PC-3 (cell line): ENCODE measurements around the gene CHRM4. TPM values are rescaled to one million over a fixed set of nuclear protein-coding genes. Genes with fewer than 3 reads are reported as not detected.

Source experiments
- ATAC-seq: fragments of 200-7000 bp; cut with Tn5 transposase; 2 replicates; pipeline ENCODE4 v1.9.1; 2020; ENCODE audit warnings: mild to moderate bottlenecking, moderate library complexity
- BruUV-seq: library from RNA; stranded (reverse); fragments of 400-500 nt; replicated peaks from 2 replicates; lab custom pipeline; 2021; lab: Mats Ljungman, UMichigan
- CTCF ChIA-PET: fragments of 300-600 bp; sonication (Branson Sonifier 250); formaldehyde crosslinking; loops from one replicate; lab custom pipeline; 2022; ENCODE audit warnings: antibody characterized with exemption; lab: Charles Lee
- POLR2A ChIA-PET: fragments of 300-600 bp; sonication (Branson Sonifier 250); formaldehyde crosslinking; loops from one replicate; lab custom pipeline; 2022; ENCODE audit warnings: antibody characterized with exemption; ENCODE audit not compliant: unreplicated experiment; lab: Charles Lee
- DNase-seq: peaks from one replicate; pipeline ENCODE4 v3.0.0-alpha.2; 2015
- H2AFZ ChIP-seq: fragments of 300-600 bp; sonication (generic); 2 replicates; pipeline ENCODE4 v1.6.0; 2016; ENCODE audit warnings: antibody characterized with exemption, low read length
- H3F3A ChIP-seq: fragments of 300-600 bp; sonication (generic); one replicate; pipeline ENCODE4 v1.6.0; 2017; ENCODE audit warnings: antibody characterized with exemption, low read length, control low read depth, mild to moderate bottlenecking; ENCODE audit not compliant: unreplicated experiment
- H3K27ac ChIP-seq: fragments of 300-600 bp; sonication (generic); 2 replicates; pipeline ENCODE4 v1.5.1; 2016; ENCODE audit warnings: mild to moderate bottlenecking, low read length
- H3K27me3 ChIP-seq: fragments of 300-600 bp; sonication (generic); 2 replicates; pipeline ENCODE4 v1.6.1; 2016; ENCODE audit warnings: low read length, mixed read lengths
- H3K36me3 ChIP-seq: fragments of 300-600 bp; sonication (generic); 2 replicates; pipeline ENCODE4 v1.6.1; 2016; ENCODE audit warnings: low read depth, mixed run types, low read length, mixed read lengths
- H3K4me1 ChIP-seq: fragments of 300-600 bp; sonication (generic); 2 replicates; pipeline ENCODE4 v1.5.1; 2016; ENCODE audit warnings: low read length; ENCODE audit not compliant: insufficient read depth
- H3K4me2 ChIP-seq: fragments of 300-600 bp; sonication (generic); 2 replicates; pipeline ENCODE4 v1.6.0; 2016; ENCODE audit warnings: low read length
- H3K4me3 ChIP-seq: fragments of 300-600 bp; sonication (generic); 2 replicates; pipeline ENCODE4 v1.5.1; 2016; ENCODE audit warnings: mild to moderate bottlenecking, low read length, mixed read lengths
- H3K79me2 ChIP-seq: fragments of 300-600 bp; sonication (generic); 2 replicates; pipeline ENCODE4 v1.6.1; 2017; ENCODE audit warnings: low read length, mixed read lengths
- H3K9ac ChIP-seq: fragments of 300-600 bp; sonication (generic); 2 replicates; pipeline ENCODE4 v1.6.0; 2016; ENCODE audit warnings: mild to moderate bottlenecking, low read length
- H3K9me2 ChIP-seq: fragments of 300-600 bp; sonication (generic); replicated peaks from 2 replicates; pipeline ENCODE4 v1.6.1; 2016; ENCODE audit warnings: mixed run types, low read length, mixed read lengths
- H3K9me3 ChIP-seq: fragments of 300-600 bp; sonication (generic); 2 replicates; pipeline ENCODE4 v1.6.1; 2016; ENCODE audit warnings: low read length, mixed read lengths
- H4K20me1 ChIP-seq: fragments of 300-600 bp; sonication (generic); 2 replicates; pipeline ENCODE4 v1.6.1; 2016; ENCODE audit warnings: low read length, mixed read lengths
- EZH2 ChIP-seq: fragments of 300-600 bp; sonication (generic); IDR thresholded peaks from one replicate; pipeline ENCODE4 v1.6.1; 2017; ENCODE audit warnings: antibody characterized with exemption, mild to moderate bottlenecking, low read length; ENCODE audit not compliant: unreplicated experiment
- EZH2phosphoT487 ChIP-seq: fragments of 300-600 bp; sonication (generic); IDR thresholded peaks from 2 replicates; pipeline ENCODE4 v1.6.1; 2018; ENCODE audit warnings: mild to moderate bottlenecking, antibody characterized with exemption, low read length, borderline replicate concordance
- intact Hi-C: fragments of 100-400 bp; cut with micrococcal nuclease; formaldehyde crosslinking; loops from 2 replicates; pipeline ENCODE4 v1.9.0; 2023
- total RNA-seq: library from RNA; depleted of rRNA; stranded (reverse); fragments of >200 nt; gene quantifications from 2 replicates; pipeline ENCODE4 v1.2.3, GENCODE V29; 2014
- TF ChIP-seq, protein P1 (sequence below): fragments of 300-600 bp; sonication (generic); conservative IDR thresholded peaks from 2 replicates; pipeline ENCODE4 v1.5.1; 2017; ENCODE audit warnings: antibody characterized with exemption, low read depth, mild to moderate bottlenecking, low read length

CHRM4 gene
- total RNA-seq, 1 experiment from 2014 or later, result not detected

DNA sequence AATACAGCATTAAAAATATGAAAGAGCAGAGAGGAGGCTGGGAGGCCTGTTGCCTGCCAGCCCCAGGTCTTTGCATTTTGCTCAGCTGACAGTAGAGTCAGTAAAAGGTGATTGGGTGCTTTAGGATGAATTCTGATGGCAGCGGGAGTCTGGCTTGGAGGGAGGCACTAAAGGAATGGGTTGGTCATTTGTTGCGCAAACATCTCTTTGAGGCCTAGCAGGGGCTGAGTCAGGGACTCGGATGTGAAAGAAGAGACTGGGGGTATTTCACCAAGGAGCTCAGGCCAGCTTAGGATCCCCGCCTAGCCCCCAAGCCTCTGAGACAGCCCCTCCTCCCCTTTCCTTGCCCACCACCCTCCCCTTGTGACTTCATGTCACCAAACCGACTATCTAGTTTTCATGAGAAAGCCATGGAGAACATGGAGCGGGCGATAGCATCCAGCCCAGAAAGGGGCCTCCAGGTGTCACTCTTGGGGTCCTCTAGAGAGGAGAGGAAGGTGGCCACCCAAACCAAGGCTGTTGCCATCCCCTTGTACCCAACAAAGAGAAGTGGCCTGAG, 34.6 kb downstream of the CHRM4 start:
- Histone ChIP-seq H3K27me3 (no peaks in the 10 kb centered on the region), H3K4me1 (peaks cover under 1% of the 10 kb centered on the region; the same call in 1 of the 2 replicates), H3K27ac (no peak overlapping the region), H3K9me3 (no peaks in the 10 kb centered on the region), H3K36me3 (no peaks in the 10 kb centered on the region; the same call in 1 of the 2 replicates), H2AFZ (no peak overlapping the region), H3K9me2 (no peaks in the 10 kb centered on the region), H4K20me1 (no peaks in the 10 kb centered on the region), H3K4me3 (no peak overlapping the region), H3K79me2 (peaks cover 54% of the 10 kb centered on the region), H3K9ac (no peak overlapping the region), H3K4me2 (no peak overlapping the region), H3F3A (no peaks in the 10 kb centered on the region)
- no TSS peak for BruUV-seq
- ATAC-seq (no peak), DNase-seq (no peak)
- intact Hi-C loops, result no loop called here
- no peak for TF ChIP-seq EZH2phosphoT487
- TF ChIP-seq, protein P1, sequence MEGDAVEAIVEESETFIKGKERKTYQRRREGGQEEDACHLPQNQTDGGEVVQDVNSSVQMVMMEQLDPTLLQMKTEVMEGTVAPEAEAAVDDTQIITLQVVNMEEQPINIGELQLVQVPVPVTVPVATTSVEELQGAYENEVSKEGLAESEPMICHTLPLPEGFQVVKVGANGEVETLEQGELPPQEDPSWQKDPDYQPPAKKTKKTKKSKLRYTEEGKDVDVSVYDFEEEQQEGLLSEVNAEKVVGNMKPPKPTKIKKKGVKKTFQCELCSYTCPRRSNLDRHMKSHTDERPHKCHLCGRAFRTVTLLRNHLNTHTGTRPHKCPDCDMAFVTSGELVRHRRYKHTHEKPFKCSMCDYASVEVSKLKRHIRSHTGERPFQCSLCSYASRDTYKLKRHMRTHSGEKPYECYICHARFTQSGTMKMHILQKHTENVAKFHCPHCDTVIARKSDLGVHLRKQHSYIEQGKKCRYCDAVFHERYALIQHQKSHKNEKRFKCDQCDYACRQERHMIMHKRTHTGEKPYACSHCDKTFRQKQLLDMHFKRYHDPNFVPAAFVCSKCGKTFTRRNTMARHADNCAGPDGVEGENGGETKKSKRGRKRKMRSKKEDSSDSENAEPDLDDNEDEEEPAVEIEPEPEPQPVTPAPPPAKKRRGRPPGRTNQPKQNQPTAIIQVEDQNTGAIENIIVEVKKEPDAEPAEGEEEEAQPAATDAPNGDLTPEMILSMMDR, result no peak
- no peak for TF ChIP-seq EZH2
- POLR2A ChIA-PET, result no interaction called here
- CTCF ChIA-PET, result no interaction called here

DNA sequence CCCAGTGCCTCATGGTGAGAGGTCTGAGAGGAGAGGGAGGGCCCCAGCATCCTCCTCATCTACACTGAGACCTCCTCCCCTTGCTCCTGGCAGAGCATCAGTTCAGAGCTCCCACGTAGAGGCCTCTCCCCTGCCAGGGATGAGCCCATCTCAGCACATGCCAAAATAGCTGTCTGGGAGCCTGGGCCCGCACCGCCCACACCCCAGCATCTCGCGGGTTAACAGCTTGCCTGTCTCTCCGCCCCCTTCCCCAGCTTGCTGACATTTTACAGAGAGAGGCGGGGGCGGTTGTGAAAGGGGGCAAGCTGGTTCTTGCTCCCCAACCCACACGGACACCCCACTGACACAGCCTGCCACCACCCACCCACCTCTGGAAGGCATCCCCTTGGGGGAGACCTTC, 37.9 kb downstream of the CHRM4 start:
- Histone ChIP-seq H3K79me2 (peaks cover 80% of the 10 kb centered on the region), H3K9me2 (no peaks in the 10 kb centered on the region), H3K27me3 (no peaks in the 10 kb centered on the region), H3K36me3 (no peaks in the 10 kb centered on the region; the same call in 1 of the 2 replicates), H3K4me3 (no peak overlapping the region), H3K9me3 (no peaks in the 10 kb centered on the region), H3F3A (no peaks in the 10 kb centered on the region), H3K9ac (no peak overlapping the region), H2AFZ (no peak overlapping the region), H3K4me1 (peaks cover 6% of the 10 kb centered on the region), H4K20me1 (no peaks in the 10 kb centered on the region), H3K4me2 (no peak overlapping the region), H3K27ac (no peak overlapping the region)
- ChIA-PET CTCF (no interaction called here), POLR2A (no interaction called here)
- TF ChIP-seq EZH2 (no peak), EZH2phosphoT487 (no peak)
- TF ChIP-seq, protein P1, result no peak
- no TSS peak for BruUV-seq
- intact Hi-C loops, result no loop called here
- DNase-seq (no peak), ATAC-seq (no peak)

DNA sequence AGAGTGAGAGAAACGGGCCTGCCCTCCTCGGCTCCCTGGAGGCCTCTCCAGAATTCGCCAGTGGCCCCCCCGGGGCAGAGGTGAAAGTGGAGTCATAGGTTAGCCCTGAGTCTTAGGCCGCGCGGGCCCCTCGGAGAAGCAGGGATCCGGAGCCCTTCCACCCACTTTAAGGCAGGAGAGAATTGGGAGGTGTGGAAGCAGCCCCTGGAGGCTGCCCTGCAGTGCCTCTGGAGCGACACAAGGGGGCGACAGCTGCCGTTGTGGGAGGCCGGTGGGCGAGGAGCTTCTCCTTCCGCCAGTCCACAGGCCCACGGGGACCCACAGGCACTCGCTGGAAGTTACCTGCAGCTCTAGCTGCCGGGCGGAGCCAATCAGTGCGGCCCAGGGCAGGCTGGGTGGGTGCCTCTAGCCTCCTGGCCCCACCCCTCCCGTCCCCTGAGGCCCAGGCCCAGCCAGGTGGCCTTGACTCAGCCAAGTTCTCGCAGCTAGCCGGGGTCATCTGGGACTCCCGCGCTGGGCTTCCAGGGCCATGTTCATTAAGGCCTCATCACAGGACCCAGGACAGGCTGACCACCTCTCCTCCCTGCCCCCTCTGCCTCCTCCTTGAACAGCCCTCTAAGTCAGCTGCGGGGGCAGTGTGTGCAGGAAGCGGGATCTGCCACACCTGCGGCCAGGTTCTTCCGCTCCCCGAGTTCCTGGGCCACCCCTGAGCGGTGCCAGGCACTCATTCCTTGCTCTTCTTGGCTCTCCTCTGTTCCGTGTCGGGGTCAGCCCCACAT, 39.3 kb downstream of the CHRM4 start:
- intact Hi-C loops, result no loop called here
- Histone ChIP-seq H3K9me2 (no peaks in the 10 kb centered on the region), H2AFZ (no peak overlapping the region), H3K4me3 (no peak overlapping the region), H4K20me1 (no peaks in the 10 kb centered on the region), H3K27me3 (no peaks in the 10 kb centered on the region), H3K9me3 (no peaks in the 10 kb centered on the region), H3K79me2 (peaks cover 81% of the 10 kb centered on the region), H3K4me1 (peaks cover 12% of the 10 kb centered on the region), H3K36me3 (no peaks in the 10 kb centered on the region; the same call in 1 of the 2 replicates), H3K4me2 (no peak overlapping the region), H3K9ac (no peak overlapping the region), H3F3A (no peaks in the 10 kb centered on the region), H3K27ac (no peak overlapping the region)
- no peak for TF ChIP-seq EZH2phosphoT487
- TF ChIP-seq, protein P1, result peak; percentile 73
- TF ChIP-seq EZH2, result no peak
- DNase-seq, result peak; percentile 26
- no TSS peak for BruUV-seq
- no peak for ATAC-seq
- CTCF ChIA-PET, result interaction anchor here (0.6 kb wide), 1 partner anchor 61 kb away, joined by 3 read pairs; no protein-coding TSS in a partner anchor
- POLR2A ChIA-PET, result no interaction called here
